HL-60/S4 treated with phorbol 12-myristate 13-acetate at 8.2 ng/mL for 4 days and 3 days (cell line): ENCODE results near the gene TLCD3B.

Experiments used
- in situ Hi-C: fragments of 300-500 bp; cut with MboI; formaldehyde crosslinking; loops from 2 replicates; pipeline ENCODE4 v1.15.0; 2022; ENCODE audit warnings: low sequenced_read_pairs

TLCD3B gene

GRCh38 chr16:29993191-29993902, 37.7 kb downstream of the TLCD3B start:
- in situ Hi-C loops: no loop called here

- in situ Hi-C loops: no loop called here
Observed at GRCh38 chr16:29992344-29992967, 38.6 kb downstream of the TLCD3B start.

DNA sequence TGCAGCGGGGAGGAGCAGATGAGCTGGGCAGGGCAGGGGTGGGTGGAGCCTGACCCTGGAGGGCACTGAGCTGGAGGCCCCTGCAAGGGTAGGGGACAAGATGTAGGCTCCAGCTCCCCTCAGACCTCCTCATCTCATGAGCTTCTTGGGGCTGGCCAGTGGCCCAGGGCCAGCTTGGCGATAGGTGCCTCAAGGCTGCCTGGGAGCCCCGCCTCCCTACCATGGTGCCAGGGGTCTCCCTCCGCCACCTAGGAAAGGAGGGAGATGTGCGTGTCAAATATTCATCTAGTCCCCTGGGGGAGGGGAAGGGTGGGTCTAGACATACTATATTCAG, 39.5 kb downstream of the TLCD3B start:
- in situ Hi-C loops: no loop called here

DNA sequence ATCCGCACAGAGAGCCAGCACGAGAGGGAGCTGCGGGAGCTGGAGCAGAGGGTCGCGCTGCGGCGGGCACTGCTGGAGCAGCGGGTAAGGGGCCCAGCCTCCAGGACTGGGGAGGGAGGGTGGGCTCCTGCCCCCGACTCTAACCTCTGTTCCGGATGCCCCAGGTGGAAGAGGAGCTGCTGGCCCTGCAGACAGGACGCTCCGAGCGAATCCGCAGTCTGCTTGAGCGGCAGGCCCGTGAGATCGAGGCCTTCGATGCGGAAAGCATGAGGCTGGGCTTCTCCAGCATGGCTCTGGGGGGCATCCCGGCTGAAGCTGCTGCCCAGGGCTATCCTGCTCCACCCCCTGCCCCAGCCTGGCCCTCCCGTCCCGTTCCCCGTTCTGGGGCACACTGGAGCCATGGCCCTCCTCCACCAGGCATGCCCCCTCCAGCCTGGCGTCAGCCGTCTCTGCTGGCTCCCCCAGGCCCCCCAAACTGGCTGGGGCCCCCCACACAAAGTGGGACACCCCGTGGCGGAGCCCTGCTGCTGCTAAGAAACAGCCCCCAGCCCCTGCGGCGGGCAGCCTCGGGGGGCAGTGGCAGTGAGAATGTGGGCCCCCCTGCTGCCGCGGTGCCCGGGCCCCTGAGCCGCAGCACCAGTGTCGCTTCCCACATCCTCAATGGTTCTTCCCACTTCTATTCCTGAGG, 40.0 kb downstream of the TLCD3B start:
- in situ Hi-C loops: no loop called here

DNA sequence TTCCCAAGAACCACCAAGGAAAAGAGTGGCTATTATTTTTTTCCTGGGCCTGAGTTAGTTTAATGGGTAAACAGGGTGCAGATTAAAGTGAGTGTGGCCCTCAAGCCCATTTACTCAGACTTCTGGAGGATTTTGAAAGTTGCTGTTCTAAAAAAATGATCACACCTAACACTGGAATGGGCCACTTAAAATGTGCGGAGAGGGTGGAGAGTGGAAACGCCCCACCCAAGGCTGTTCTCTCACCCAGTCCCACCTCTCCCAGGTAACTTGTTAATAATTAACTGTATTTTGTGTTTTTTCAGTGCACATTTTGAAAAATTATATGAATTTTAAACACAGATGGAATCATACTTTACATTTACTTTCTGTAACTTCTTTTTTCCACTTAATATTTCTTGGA, 41.0 kb downstream of the TLCD3B start:
- in situ Hi-C loops: no loop called here

DNA sequence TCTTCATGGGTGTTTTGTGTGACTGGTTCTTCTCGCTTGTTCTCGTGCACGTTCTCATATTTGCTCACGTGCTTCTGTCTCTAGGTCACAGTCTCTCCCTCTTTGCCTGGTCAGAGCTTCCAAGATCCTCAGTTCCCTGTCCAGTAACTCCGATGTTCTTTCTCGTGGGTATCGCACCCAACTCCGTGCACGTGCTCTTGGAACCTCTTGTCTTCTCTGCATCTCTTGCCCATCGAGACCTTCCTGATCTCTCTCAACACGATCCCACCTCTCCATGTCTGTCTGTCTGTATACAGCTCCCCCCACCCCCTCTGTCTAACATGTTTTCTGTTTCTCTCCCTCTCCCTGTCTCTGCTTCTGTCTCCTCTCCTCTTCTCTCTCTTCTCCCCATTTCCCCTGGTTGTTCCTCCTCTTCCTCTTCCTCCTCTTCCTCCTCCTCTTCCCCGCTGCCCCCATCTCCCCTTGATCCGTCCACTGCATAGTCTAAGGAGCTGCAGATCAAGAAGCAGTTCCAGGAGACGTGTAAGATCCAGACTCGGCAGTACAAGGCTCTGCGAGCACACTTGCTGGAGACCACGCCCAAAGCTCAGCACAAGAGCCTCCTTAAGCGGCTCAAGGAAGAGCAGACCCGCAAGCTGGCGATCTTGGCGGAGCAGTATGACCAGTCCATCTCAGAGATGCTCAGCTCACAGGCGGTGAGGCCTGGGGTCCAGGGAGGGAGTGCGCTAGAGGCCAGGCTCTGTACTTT, 41.8 kb downstream of the TLCD3B start:
- in situ Hi-C loops: no loop called here

DNA sequence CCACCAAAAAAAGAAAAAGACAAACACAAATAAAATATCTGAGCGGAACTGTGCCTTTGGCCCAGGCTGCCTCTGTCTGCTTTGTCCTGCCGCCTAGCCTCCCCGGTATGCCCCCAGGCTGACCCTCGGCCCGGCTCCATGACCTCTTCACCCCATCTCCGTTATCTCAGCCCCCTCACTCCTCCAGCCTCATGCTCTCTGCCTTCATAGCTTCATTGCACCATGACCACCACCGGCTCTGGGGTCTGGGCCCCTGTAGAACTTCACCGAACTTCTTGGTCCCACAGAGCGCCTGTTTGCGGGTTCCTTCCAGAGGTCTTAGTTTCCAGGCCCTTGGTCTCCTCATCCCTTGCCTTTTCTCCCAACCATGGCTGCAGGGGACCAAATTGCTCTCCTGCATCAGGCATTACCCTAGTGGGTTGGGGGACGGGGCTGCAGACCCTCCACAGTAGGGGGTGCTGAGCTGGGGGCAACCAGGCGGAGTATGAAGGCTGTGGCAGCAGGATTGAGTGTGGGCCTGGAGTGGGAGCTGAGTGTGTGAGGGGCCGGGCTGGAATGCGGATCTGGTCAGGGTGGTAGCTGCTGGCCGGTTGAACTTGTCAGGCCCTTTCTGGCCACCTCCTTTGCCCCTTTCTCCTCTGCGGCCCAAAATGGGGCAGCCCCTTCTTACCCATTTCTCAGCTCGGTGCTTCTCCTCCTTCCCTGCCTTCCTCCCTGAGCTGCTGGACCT, 42.6 kb downstream of the TLCD3B start:
- in situ Hi-C loops: no loop called here

GRCh38 chr16:29987371-29988085, 43.5 kb downstream of the TLCD3B start:
- in situ Hi-C loops: no loop called here

GRCh38 chr16:29986931-29987330, 44.1 kb downstream of the TLCD3B start:
- in situ Hi-C loops: no loop called here

- in situ Hi-C loops: no loop called here
Observed at GRCh38 chr16:29986231-29986630, 44.8 kb downstream of the TLCD3B start.

- in situ Hi-C loops: no loop called here
Observed at GRCh38 chr16:29985271-29985811, 45.7 kb downstream of the TLCD3B start.

DNA sequence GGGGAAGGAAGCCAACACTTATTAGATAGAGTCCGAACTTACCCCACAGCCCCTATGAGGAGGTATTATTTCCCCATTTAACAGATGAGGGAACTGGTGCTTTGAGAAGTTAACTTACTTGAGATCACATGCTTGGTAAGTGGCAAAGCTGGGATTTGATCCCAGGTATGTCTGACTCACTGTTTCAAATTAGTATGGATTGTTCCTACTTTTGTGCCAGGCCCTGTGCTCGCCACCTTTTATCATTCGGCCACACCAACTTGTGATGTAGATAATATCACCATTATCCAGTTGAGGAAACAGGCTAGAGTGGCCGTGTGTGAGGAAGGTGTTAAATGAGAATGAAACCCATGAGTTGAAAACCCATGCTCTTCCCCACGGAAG, 46.3 kb downstream of the TLCD3B start:
- in situ Hi-C loops: no loop called here

DNA sequence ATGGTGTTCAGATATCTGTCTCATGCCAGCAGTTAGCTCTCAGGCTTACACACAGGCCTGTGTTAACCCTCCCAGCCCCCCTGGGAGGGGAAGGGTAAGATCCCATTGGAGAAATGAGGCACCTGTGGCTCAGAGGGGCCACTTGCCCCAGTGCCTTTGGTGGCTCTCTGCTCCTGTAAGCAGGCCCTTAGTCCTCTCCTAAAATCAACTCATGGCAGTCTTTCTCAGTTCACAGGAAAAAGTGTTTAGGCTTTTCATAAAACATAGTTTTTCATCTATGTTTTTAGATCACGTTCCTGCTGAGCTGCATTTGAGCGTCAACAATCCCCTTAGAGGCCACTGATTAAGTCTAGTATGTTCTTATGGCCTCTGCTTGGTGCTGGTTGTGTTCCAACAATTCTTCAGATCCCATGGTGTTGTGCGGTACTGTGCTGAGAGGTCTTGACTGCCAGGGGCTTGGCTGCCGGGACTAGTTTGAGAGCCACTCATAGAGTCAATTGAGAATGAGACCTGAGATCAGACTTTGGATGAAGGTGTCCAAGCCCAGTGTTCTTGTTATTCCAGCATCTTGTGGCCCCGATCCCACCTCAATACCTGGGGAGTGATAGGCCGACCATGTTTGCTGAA, 46.8 kb downstream of the TLCD3B start:
- in situ Hi-C loops: no loop called here

GRCh38 chr16:29983420-29984136, 47.5 kb downstream of the TLCD3B start:
- in situ Hi-C loops: no loop called here

DNA sequence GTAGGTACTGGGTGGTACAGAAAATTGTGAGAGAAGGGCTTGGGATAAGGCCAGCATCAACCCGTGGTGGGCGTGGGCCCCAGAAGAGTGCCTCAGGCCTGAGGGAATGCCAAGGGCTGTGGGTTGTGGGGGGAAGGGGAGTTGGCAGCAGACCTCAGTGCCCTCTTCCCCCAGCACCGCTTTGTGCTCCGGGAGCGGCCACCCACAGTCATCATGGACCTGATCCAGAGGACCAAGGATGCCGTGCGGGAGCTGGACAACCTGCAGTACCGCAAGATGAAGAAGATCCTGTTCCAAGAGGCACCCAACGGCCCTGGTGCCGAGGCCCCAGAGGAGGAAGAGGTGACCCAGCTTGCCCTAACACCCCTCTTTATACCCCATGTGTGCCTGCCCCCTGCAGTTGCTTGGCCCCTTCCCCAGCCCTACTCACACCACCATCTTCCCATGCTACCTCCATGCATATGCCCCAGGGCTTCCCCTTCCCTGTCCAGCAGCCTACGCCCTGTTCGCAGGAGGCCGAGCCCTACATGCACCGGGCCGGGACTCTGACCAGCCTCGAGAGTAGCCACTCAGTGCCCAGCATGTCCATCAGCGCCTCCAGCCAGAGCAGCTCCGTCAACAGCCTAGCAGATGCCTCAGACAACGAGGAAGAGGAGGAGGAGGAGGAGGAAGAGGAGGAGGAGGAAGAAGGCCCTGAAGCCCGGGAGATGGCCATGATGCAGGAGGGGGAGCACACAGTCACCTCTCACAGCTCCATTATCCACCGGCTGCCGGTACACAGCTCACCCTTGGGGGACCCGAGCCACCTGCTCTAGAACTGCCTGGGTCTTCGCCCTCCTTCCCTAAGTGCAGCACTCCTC, 48.3 kb downstream of the TLCD3B start:
- in situ Hi-C loops: no loop called here

GRCh38 chr16:29978564-29979270, 52.4 kb downstream of the TLCD3B start:
- in situ Hi-C loops: no loop called here

GRCh38 chr16:29978081-29978480, 53.0 kb downstream of the TLCD3B start:
- in situ Hi-C loops: no loop called here
